Astrocyte of the cerebellum (primary cell): ENCODE data around the gene ASCL2.

Source experiments
- DNase-seq: peaks from one replicate; pipeline ENCODE4 v3.0.0-alpha.2; 2011; ENCODE audit warnings: low read depth
- H3K4me3 ChIP-seq: 2 replicates; pipeline ENCODE4 v1.5.1; 2011; ENCODE audit warnings: mild to moderate bottlenecking, low read depth, low read length, moderate library complexity
- CTCF ChIP-seq: IDR thresholded peaks from 2 replicates; pipeline ENCODE4 v1.5.1; 2012; ENCODE audit warnings: low read length, low read depth, moderate library complexity, mild to moderate bottlenecking; ENCODE audit errors: missing control alignments
- in situ Hi-C: cut with HindIII; loops from 2 replicates; pipeline ENCODE4 v1.10.0; 2017; ENCODE audit warnings: low sequenced_read_pairs

The ASCL2 gene

DNA sequence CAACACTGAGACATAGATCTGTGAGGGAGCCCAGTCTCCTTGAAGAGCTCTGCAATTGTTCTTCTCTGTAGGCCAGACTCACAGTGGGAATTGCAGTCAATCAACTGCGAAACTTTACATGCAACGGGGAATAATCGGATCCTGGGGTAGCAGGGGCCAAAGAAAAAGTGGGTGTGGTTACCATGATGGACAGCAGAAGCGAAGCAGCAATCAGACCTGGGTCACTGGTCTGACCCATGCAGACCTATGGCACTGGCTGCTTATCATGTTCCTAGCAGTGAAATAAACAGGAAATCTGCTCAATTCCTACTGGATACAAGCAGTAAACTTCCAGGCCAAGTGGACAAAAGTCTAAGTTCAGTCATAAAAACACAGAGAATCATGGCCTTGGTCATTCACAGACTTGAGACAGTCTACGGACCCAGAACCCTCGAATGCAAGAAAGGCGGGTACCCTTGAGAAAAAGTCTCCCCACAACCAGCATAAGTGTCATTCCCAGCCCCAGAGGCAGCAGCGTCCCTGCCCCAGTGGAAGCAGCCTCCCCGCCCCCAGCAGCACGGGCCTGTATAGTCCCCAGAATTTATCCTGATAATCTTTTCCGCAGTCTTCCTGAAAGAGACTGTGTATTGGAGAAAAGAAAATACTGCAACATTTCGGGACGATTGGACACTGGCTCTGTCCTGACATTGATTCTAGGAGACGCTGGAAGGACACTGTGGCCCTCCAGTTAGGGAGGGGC is 34.6 kb downstream of the ASCL2 start:
- in situ Hi-C loops, result no loop called here
- no peak for DNase-seq
- H3K4me3 ChIP-seq, result no peak overlapping the region
- no peak for TF ChIP-seq CTCF

GRCh38 chr11:2234963-2235362 is 35.4 kb downstream of the ASCL2 start:
- in situ Hi-C loops, result no loop called here
- TF ChIP-seq CTCF, result no peak
- DNase-seq, result no peak
- no peak overlapping the region for H3K4me3 ChIP-seq

- TF ChIP-seq CTCF, result no peak
- no peak for DNase-seq
Observed at GRCh38 chr11:2233693-2234455, 36.5 kb downstream of the ASCL2 start.

GRCh38 chr11:2229713-2230297 is 40.6 kb downstream of the ASCL2 start:
- no peak for TF ChIP-seq CTCF
- DNase-seq, result no peak
- in situ Hi-C loops, result no loop called here
- no peak overlapping the region for H3K4me3 ChIP-seq

More at GRCh38 chr11:2233693-2234455, 36.5 kb downstream of the ASCL2 start:
- no peak overlapping the region for H3K4me3 ChIP-seq
- in situ Hi-C loops, result no loop called here

DNA sequence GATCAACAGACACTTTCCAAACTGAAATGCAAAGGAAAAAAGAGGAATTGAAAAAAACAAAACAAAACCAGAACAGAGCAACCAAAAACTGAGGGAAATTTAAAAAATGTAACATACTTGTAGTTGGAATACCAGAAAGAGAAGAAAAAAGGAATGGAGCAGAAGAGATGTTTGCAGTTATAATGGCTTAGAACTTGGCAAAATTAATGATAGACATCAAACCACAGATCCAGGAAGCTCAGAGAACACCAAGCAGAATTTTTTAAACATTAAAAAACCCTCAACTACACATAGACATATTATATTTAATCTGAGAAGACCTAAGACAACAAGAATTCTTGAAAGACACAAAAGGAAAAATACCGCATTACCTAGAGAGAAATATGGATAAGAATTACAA is 46.1 kb downstream of the ASCL2 start:
- TF ChIP-seq CTCF, result no peak
- H3K4me3 ChIP-seq, result no peak overlapping the region
- no peak for DNase-seq
- in situ Hi-C loops, result no loop called here

DNA sequence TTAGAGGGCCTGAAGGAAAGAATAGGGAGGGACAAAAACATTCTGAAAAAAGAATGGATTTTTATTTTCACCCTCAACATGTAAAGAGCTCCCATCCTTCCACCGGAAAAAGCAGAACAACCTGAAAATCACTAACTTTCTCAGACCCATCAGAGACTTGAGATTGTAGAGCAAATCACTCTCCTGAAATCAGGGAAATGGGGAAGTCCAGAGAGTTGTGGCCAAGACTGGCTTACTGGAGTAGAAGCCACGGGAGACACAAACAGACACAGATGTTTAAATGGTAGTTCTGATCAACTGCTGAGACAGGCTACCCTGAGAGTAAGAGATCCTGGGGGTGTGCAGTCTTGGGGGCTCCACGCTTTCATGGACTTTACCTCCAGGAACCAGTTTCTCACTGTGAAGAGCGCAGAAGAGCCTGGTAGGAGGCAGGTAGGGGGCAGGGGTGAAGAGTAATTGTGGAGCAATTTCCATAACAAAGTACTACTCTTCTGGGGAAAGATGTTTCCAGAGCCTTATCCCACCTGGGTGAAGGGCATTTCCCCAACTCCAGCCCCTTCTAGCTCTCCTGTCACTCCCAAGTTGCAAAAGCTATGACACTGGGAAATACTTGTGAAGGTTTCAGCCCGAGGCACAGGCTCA is 47.1 kb downstream of the ASCL2 start:
- DNase-seq, result no peak
- in situ Hi-C loops, result no loop called here
- TF ChIP-seq CTCF, result no peak
- no peak overlapping the region for H3K4me3 ChIP-seq
